ENCODE data around the gene MSANTD2. TPM values are rescaled to one million over a fixed set of nuclear protein-coding genes. Genes with fewer than 3 reads are reported as not detected.
"Not testable (repeated sequence)": the region's sequence is repeated elsewhere in the genome, so short reads cannot be mapped to it uniquely, and the experiment has no call there.

The MSANTD2 gene
- total RNA-seq, 1 experiment from 2014 or later: 15.0 TPM

DNA sequence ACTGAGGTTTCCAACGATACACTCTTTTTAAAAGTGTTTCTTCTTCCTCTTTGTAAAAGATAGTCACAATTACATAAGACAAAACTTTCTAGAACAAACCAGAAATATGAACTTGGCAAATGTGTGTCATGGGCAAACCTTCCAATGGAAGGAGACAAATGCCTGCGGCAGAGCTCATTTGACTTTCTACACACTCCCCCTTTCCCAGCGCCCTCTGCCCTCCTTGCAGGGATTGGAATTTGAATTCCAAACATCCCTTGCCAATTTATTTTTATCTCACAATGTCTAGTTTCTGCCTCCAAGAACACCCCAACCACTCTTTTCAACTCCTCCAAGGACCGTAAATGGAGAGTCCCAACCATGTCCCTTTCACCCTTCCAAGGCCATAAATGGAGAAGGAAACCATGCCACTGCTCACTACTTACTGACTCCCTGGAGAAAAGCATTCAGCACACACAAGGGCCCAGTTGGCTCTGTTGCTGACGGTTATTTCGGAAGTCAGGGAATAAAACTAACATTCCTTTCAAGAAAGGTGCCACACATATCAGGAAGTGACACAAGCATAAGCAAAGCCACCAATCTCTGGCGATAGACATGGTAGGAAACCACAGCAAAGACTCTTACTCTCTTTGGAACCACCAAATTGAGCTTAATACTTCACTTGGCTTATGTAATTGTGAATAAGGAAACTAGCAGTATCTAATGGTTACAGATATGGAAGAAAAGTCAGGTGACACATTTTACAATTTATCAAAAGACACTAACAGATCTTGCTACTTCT, 23.2 kb downstream of the MSANTD2 start:
- no peak for DNase-seq (ENCODE audit: low read depth)

DNA sequence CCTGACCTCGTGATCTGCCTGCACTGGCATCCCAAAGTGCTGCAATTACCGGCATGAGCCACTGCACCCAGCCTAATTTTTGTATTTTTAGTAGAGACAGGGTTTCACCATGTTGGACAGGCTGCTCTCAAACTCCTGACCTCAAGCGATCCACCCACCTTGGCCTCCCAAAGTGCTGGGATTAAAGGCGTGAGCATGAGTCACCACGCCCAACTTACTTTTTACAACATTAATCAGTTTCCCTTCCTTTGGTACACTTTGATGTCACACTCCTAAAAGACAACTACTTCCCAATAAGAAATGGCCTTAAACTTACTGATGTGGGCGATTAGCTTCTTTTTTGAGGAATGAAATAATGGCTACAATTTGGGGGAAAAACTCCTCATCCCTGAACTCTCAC, 29.2 kb downstream of the MSANTD2 start:
- DNase-seq (ENCODE audit: low read depth): not testable (repeated sequence)

DNA sequence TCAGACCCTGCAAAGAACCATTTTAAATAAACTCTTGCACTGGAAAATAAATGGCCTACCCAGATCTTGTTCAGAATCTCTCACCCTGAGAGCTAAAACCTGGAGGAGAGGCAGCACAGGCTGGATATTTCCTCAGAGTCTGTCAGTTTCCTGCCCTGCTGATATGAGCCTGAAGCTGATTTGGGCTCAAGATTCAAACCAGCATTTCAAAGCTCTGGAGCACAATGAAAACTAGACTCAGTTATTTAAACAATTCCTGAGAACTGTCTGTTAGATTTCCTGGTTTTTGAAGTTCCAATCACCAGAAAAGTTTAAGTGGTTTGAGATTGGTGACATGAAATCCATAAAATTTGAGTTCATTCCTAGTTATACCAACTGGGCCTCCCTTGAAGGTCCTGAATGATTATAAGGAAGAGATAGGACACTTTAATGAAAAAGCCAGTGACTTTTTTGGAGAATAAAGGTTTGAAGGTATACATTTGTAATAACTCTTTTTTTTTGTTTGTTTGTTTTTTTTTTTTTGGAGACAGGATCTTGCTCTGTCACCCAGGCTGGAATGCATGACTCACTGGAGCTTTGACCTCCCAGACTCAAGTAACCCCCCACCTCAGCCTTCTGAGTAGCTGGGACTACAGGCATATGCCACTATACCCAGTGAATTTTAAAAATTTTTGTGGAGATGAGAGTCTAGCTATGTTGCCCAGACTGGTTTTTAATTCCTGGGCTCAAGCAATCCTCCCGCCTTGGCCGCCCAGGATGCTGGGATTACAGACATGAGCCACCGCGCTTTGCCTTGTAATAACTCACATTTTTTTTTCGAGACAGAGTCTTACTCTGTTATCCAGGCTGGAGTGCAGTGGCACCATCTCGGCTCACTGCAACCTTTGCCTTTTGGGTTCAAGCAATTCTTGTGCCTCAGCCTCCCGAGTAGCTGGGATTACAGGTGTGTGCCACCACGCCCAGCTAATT, 30.1 kb downstream of the MSANTD2 start:
- peak; percentile 62 for DNase-seq (ENCODE audit: low read depth)

DNA sequence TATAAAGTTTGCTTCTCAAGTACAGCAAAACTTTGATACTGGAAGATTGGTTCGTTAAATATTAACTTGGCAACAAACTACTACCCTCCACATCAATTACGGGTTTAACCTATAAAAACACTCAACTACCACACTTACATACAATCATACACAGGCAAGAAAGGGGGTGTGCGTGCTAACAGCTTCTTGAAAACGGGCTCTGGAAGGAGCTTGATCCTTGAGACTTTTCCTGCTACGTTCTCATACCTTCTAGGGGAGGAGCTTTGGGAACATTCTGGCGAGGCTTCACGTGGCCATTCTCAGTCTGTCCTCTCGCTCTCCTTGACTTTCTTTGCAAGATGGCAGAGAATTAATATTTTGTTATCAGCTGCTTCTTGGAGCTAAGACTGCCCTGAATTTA, 31.3 kb downstream of the MSANTD2 start:
- no peak for DNase-seq (ENCODE audit: low read depth)

DNA sequence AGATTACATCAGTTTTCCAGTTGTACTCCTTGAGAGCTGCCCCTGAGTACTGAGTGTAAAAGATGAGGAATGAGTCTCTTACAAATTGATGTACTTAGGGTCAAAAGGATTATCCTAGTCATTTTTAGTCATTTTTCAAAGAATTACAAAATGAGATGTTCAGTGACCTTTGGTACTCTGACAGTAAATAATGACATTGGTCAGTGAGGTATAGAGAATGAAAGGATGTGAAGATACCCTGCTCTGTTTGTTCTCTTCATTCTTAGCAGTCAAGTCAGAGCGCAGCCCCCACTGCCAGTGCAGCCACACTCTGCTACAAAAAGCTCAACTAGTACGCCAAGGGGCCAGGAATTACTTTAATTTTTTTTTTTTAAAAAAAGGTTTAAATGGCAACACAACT, 34.0 kb downstream of the MSANTD2 start:
- DNase-seq (ENCODE audit: low read depth): no peak

DNA sequence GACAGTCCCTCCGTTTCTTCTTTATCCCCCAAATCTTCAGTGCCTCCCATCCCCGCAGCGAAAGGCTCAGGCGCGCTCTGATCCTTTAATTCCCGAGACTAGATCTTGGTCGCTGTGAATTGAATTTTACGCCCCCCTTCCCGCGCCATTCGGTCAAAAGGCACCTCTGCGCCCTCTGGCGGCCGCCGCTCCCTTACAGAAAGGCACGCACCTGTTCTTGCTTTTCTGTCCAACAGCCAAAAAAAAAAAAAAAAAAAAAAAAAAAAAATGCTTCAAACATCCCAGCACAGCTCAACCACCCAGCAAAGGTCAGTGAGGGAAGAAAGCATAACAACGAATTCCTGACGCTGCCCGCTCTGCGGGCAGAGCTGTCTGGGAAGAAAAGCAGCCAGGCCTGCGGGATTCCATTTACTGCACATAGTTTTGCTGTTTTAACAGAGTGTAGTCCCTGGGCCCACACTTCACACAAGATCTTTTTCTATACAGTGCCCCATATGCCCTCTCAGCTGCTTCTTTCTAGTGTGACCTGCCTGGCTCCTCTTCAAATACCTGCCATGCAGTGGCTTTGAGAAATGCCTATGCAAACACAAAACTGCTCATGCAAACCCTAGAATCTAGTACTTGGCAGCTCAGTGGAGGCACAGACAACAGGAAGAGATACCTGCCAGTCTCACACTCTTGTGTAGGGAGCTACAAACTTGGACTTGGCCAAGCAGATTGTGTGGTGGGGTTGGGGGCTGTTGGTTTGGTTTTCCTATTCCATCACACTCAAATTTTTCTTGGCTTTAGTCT, 36.9 kb downstream of the MSANTD2 start:
- peak; percentile 55 for DNase-seq (ENCODE audit: low read depth)

DNA sequence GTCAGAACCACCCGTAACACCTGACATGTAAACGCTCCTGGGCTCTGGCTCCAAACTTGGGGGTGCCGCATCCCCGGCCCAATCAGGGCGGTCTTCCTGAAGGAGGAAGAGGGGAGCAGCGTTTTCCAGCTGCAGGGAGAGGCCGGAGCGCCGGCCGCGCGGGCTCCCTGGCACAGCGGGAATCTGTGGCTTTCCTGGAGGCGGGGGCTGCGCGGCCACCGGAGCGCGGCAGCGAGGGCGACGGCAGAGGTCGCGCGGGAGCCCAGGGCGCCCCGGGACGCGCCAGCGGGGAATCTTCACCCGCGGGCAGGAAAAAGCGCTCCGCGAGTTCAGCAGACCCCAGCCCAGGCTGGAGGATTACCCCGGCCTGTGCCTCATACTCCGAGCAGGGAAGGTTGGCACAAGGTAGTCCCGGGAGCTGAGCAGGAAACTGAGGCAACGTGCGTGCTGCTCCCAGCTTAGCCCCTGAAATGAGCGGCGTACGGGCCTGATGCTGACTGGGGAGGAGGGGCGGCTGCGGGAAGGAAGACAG, 37.5 kb downstream of the MSANTD2 start:
- DNase-seq (ENCODE audit: low read depth): no peak

DNA sequence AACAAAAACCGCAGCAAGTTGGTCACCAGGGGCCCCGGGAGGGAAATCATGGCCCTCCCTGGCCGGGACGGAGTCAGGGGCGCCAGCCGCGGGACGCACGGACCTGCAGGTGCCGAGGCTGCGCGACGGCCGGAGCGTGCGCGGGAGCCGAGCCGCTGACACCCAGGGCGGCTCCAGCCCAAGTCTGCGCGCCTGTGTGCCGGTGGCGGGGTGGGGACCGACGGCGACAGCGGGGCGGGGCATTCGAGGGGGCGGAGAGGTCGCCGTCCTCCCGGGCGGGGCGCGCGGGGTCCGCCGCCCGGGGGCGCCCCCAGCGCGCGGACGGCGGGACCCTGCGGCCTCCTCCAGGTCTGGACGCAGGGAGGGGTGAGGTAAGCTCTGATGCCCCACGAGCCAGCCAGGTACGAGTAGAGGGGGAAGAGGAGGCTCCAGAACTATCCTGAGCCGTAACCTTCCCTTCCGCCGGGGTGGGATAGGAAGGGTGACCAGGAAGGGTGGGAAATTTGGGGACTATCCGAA, 38.0 kb downstream of the MSANTD2 start, which contains the start of gene ESAM:
ESAM (minus strand) TSS at position 186 of the 519 bp plus-strand sequence; CDS start at position 50, 136 bp downstream.
- DNase-seq (ENCODE audit: low read depth): no peak

DNA sequence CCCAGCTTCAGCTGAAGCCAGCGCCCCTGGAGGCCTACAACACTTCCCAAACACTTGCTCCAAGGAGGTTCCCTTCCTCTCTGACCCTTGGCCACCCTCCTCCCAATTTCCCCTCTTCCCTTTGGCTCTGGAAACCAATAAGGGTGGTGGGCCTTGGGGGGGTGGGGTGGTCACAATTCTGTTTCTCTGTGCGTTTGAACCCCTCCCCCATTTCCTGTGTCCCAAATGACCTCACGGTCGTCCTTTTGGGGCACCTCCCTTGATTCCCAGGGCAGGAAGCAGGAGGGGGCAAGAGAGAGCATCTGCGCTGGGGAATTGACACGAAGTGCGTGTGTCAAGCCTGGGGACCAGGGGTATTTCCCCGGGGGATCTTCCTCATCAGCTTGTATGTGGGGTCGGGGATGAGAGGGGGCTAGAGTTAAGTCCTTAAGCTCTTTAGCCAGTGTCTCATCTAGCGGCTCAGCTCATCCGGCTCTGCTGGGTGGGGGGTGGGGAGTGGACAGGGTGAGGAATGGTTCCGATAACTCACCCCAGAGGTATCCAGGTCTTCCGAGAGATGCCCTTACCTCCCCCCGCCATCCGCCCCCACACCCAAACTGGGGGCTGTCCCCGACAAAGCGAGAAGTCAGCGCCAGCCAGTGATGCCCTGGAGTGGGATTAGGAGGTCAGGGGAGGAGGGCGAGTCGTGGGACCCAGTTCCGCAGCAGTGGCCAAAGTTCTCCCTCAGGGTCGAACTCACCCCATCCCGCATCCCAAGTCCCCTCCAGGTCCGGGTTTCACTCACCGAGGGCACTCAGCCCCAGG, 38.7 kb downstream of the MSANTD2 start:
- DNase-seq (ENCODE audit: low read depth): no peak

DNA sequence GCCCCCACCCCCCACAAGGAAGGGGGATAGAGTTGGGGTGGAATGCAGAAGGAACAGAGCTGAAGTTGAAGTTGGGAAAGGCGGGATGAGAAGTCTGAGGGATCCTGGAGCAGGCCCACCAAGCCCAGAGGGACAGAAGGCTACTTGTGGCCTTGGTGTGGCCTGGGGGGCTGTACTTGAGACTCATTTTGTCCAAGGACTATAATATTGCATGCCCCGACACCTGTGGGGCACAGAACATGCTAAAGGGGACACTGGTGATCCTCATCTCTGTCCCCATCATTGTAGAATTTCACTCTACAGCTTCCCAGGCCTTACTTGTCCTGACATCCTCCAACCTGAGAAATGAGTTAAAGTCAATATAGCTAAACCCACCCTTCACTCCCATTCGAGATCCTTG, 39.4 kb downstream of the MSANTD2 start:
- no peak for DNase-seq (ENCODE audit: low read depth)

DNA sequence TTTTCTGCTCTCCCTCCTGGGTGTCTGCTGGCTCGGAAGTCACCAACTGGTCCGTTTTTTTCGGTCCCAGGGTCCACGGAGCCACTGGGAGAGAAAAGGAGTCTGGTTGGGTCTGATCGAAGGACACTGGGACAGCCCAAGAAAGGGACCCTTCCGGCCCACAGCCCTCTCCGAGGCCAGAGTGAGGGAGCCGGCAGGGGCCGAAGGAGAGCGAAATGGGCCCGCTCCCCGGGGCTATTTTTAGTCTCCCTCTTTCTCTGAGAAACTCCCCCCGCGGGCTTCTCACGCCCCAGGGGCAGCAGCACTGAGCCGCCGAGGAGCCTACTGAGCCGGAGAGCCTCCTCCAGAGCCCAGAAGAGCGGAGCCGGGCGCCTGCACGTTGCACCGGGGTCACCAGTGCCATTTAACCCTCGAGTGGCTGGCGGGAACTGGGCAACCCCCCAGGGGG, 40.0 kb downstream of the MSANTD2 start:
- no peak for DNase-seq (ENCODE audit: low read depth)

DNA sequence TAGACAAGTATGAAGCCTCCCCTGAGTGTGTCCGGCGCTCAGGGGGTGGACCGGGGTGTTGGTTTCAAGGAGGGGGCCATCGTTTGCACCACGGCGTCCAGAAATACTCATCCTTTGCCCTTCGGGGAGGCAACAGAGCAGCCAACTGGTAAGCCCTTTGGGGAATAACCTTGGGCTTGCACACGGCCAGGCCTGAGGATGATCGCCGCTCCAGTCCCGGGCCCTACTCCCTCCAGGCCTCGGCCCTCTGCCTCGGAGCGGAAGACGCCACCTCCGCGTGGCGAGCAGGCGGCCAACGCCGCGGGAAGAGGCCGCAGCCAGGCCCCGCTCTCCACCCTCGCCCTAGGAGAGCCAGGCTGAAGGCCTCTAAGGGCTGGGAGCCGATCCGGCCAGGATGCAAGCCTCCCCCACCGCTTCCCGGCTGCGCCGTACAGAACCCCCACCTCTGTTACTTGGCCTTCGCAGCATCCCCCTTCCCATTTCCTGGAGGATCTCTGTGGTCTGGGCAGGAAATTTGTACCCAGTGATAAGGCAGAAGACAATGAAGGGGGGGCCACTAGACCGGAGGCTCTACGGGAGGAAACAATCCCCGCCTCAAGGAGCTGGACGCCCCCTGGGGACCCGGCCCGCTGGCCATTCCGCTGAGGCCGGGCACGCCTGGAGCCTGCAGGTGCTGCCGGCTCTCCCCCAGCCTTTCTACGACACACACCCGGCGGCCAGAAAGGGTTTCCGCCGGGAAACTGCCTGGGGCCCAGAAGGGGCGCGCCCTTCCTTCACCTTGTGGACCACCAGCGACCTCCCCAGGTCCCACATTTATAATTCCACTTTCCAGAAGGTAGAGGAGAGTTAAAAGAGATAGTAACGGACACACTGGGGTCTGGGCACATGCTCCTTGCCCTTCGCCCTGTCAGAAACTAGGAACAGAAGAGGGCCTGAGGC, 40.7 kb downstream of the MSANTD2 start:
- no peak for DNase-seq (ENCODE audit: low read depth)

DNA sequence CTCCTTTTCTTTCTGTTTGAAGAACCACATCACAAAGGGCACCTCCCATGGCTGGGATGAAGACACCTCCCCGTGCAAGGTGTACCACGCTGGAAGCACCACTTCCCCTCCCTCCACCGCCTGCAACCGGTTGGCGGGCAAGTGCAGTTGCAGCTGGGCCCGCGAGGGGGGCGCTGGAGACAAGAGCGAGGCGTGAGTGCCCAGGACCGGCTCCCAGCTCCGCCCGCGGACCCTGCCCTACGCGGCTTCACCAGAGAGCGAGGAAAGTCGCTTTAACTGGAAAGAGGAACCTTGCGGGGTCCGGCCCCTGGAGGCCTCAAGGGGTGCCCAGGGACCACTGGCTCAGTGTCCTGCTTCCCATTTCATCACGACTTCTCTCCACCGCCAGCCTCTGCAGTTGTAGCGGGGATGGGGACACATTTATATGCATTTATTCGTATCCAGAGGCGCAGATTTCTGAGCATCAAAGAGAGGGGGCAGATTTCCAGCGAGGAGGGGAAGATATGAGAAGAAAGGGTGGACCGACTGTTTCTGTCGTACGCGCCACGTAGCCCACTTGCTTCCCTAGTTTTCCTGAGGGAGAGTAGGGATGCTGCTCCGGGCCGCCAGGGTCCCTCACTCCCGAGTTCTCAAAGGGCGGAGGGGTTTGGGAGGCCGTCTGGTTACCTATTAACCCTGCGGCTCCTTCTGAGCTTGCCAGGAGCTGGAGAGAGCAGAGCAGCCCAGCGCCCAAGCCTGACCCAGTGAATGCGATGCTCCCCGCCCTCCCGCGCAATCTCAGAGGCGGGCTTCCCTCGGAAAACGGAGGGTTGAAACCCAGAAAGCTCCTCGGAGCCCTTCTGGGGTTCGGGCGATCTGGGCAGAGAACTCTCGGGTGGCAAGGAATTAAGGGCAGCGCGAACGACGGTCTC, 41.6 kb downstream of the MSANTD2 start:
- DNase-seq (ENCODE audit: low read depth): peak; percentile 37

DNA sequence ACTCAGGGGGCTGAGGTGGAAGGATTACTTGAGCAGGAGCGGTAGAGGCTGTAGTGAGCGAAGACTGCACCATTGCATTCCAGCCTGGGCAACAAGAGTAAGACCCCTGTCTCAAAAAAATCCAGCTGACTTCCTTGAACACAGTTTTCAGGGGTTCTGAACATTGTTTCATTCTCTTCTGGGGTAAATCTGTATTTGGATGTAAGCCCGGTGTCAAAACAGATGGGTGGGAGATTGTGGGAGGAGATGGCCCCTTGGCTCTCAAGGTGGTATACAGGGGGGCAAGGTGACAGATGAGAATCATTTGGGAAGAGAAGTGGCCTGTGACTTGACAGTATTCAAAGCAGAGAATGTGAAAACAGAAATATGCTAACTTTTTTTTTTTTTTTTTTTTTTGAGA, 42.9 kb downstream of the MSANTD2 start:
- no peak for DNase-seq (ENCODE audit: low read depth)

DNA sequence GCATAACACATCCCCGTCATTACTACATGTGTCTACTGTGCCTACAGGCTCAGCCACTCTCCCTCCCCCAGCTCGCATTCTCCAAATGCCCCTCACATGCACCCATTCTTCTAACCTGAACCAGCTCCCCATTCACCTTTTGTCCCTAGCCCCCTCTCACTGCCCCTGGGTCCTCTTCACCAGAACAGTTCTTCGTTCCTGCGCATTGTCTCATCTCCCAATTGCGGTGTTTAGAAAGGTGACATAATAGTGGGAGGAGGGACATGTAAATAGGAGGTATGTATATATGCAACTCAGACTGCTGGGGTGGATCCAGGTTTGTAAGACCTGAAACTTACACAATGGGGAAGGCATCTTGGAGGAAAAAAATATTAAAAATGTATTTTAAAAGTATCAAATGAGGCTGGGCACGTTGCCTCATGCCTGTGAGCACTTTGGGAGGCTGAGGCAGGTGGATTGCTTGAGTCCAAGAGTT, 43.4 kb downstream of the MSANTD2 start:
- no peak for DNase-seq (ENCODE audit: low read depth)

DNA sequence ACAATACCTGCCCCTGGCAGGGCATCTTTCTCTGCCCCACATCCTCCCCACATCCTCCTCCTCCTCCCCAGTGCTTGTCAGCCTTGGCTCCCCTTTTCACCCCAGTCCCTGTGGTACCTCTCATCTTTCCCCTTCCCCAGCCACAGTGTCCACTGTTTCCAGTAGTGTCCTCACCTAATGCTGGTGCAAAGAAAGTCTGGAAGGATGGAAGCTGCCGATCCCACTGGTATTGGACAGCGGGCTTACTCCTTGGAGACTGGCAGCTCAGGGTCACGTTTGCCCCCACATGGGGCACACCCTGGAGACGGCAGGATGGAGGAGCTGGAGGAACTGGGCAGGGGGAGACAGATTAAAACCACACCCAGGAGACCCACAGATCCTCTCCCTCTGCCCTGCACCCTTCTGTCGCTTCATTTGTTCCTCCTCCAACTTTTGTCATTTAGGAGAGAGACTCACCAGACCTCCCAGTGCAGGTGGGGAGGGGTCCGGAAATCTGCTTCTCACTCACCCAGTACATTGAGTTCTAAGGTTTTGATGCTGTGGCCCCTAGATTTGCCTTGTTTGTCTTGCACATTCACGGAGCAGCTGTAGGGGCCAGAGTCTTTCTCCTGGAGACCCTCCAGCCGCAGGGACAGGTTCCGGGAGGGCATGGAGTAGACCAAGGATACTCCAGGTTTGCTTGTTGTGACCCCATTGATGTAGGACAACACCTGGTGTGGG, 44.0 kb downstream of the MSANTD2 start:
- DNase-seq (ENCODE audit: low read depth): no peak

DNA sequence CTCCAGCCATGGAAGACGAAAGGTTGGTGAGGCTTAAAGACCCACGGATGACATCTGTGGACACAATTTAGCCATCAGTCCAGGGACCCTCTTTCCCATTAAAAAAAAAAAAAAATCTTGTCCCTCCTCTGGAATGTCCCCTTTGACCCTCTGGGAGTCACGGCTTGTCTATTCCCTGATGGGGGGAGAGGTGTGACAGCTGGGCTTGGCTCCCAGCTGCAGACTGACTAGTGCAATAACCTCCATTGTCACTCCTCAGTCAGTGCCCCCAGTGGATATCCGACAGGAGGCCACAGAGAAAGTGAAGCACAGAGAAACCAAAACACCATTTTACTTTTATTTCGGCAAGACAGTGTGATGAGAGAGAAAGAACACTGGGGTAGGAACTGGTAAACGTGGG, 45.5 kb downstream of the MSANTD2 start:
- no peak for DNase-seq (ENCODE audit: low read depth)

All from RPMI7951 (cell line).